PFSK-1 (cell line): ENCODE results near the gene WDR1.

Experiments used
- FOXP2 ChIP-seq: optimal IDR thresholded peaks from 2 replicates; pipeline ENCODE3; 2011; ENCODE audit warnings: borderline replicate concordance, control low read depth, inconsistent platforms; ENCODE audit not compliant: insufficient read depth; ENCODE audit errors: extremely low read length, extremely low read depth
- POLR2AphosphoS5 ChIP-seq: IDR thresholded peaks from 2 replicates; pipeline ENCODE4 v1.6.1; 2012; ENCODE audit warnings: low read depth, mild to moderate bottlenecking, control low read depth, low read length, moderate library complexity
- SIN3A ChIP-seq: IDR thresholded peaks from 2 replicates; pipeline ENCODE4 v1.6.1; 2012; ENCODE audit warnings: mild to moderate bottlenecking, low read length, moderate library complexity, borderline replicate concordance; ENCODE audit not compliant: insufficient read depth
- TAF1 ChIP-seq: IDR thresholded peaks from 2 replicates; pipeline ENCODE4 v1.6.1; 2012; ENCODE audit warnings: low read length, control low read depth, borderline replicate concordance; ENCODE audit not compliant: insufficient read depth
- TF ChIP-seq, protein P1 (sequence below), 2 experiments: IDR thresholded peaks; 2 replicates each; pipeline versions ENCODE4 v1.6.1 to v1.8.0; 2011 to 2012; ENCODE audit warnings: low read depth in 2 of 2, low read length in 2 of 2, control low read depth in 1 of 2, inconsistent platforms in 1 of 2, mild to moderate bottlenecking in 1 of 2, moderate library complexity in 1 of 2; ENCODE audit not compliant: insufficient read depth in 1 of 2

DNA sequence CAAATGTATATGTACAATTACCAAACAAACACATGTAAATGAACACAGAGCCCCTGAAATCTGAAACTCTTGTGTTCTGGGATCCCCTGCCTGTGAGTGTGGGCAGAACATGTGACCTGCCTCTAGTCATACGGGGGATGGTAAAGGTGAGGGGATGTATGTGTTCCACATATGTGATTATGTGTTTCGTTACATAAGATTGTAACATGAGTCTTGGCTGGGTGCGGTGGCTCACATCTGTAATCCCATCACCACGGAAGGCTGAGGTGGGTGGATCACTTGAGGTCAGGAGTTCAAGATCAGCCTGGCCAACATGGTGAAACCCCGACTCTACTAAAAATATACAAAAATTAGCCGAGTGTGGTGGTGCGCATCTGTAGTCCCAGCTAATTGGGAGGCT, 58.2 kb downstream of the WDR1 start:
- TF ChIP-seq, protein P1, sequence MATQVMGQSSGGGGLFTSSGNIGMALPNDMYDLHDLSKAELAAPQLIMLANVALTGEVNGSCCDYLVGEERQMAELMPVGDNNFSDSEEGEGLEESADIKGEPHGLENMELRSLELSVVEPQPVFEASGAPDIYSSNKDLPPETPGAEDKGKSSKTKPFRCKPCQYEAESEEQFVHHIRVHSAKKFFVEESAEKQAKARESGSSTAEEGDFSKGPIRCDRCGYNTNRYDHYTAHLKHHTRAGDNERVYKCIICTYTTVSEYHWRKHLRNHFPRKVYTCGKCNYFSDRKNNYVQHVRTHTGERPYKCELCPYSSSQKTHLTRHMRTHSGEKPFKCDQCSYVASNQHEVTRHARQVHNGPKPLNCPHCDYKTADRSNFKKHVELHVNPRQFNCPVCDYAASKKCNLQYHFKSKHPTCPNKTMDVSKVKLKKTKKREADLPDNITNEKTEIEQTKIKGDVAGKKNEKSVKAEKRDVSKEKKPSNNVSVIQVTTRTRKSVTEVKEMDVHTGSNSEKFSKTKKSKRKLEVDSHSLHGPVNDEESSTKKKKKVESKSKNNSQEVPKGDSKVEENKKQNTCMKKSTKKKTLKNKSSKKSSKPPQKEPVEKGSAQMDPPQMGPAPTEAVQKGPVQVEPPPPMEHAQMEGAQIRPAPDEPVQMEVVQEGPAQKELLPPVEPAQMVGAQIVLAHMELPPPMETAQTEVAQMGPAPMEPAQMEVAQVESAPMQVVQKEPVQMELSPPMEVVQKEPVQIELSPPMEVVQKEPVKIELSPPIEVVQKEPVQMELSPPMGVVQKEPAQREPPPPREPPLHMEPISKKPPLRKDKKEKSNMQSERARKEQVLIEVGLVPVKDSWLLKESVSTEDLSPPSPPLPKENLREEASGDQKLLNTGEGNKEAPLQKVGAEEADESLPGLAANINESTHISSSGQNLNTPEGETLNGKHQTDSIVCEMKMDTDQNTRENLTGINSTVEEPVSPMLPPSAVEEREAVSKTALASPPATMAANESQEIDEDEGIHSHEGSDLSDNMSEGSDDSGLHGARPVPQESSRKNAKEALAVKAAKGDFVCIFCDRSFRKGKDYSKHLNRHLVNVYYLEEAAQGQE (IDR thresholded peaks at IDR 0.05; ENCODE audit: insufficient read depth in 1 of 2, low read depth in 2 of 2, low read length in 2 of 2) = no peak
- no peak for TF ChIP-seq TAF1
- no peak for TF ChIP-seq POLR2AphosphoS5
- no peak for TF ChIP-seq SIN3A
- TF ChIP-seq FOXP2 = no peak
